LNCAP (cell line): ENCODE data around the gene JAG1.

Source experiments
- CTCF ChIP-seq: fragments of 450-650 bp; IDR thresholded peaks from 2 replicates; pipeline ENCODE4 v1.5.1; 2017; ENCODE audit warnings: mild to moderate bottlenecking

Gene JAG1

GRCh38 chr20:10652660-10653261, 21.0 kb downstream of the JAG1 start:
- no peak for TF ChIP-seq CTCF

GRCh38 chr20:10652185-10652584, 21.6 kb downstream of the JAG1 start:
- TF ChIP-seq CTCF = no peak

- TF ChIP-seq CTCF = no peak
Observed at GRCh38 chr20:10651227-10651990, 22.4 kb downstream of the JAG1 start.

GRCh38 chr20:10649797-10650160, 24.0 kb downstream of the JAG1 start:
- no peak for TF ChIP-seq CTCF

- TF ChIP-seq CTCF = no peak
Observed at GRCh38 chr20:10649080-10649796, 24.6 kb downstream of the JAG1 start.

GRCh38 chr20:10648651-10649050, 25.1 kb downstream of the JAG1 start:
- TF ChIP-seq CTCF = no peak

GRCh38 chr20:10647909-10648308, 25.9 kb downstream of the JAG1 start:
- TF ChIP-seq CTCF = no peak
